ENCODE results near the gene DUSP3.

GRCh38 chr17:43787728-43788127, 9.0 kb upstream of the DUSP3 start:
- TF ChIP-seq EZH2 (IDR thresholded peaks at IDR 0.05; ENCODE audit: borderline replicate concordance, insufficient read depth, low read depth, low read length, poor library complexity, severe bottlenecking) (no peak), CTCF (IDR thresholded peaks at IDR 0.05) (no peak)
